AG08396 (cell line): ENCODE measurements around the gene GEMIN8.

Source experiments
- DNase-seq: peaks from one replicate; pipeline ENCODE4 v3.0.0; 2012; ENCODE audit warnings: low spot score, mixed read lengths

GEMIN8 gene

GRCh38 chrX:14029425-14030173, at the start of gene GEMIN8:
Gene GEMIN8 (minus strand): TSS chrX:14029892. CDS start chrX:14021478, 8,414 bp downstream.
- DNase-seq: peak; percentile 93

GRCh38 chrX:14076639-14077038, 46.9 kb upstream of the GEMIN8 start:
- DNase-seq: no peak

- no peak for DNase-seq
Measured at GRCh38 chrX:14073556-14073955, 43.9 kb upstream of the GEMIN8 start.

GRCh38 chrX:14073071-14073470, 43.4 kb upstream of the GEMIN8 start:
- no peak for DNase-seq

GRCh38 chrX:14065800-14066199, 36.1 kb upstream of the GEMIN8 start:
- DNase-seq: no peak

GRCh38 chrX:14064626-14065432, 35.1 kb upstream of the GEMIN8 start:
- DNase-seq: no peak

GRCh38 chrX:14062524-14062923, 32.8 kb upstream of the GEMIN8 start:
- DNase-seq: no peak

GRCh38 chrX:14056206-14056605, 26.5 kb upstream of the GEMIN8 start:
- no peak for DNase-seq

- no peak for DNase-seq
Measured at GRCh38 chrX:14051416-14051815, 21.7 kb upstream of the GEMIN8 start.

- no peak for DNase-seq
Measured at GRCh38 chrX:14050709-14051108, 21.0 kb upstream of the GEMIN8 start.

GRCh38 chrX:14043209-14043608, 13.5 kb upstream of the GEMIN8 start:
- no peak for DNase-seq

GRCh38 chrX:14039344-14039743, 9.7 kb upstream of the GEMIN8 start:
- DNase-seq: peak; percentile 39

- DNase-seq: no peak
Measured at GRCh38 chrX:14038375-14039085, 8.8 kb upstream of the GEMIN8 start.

GRCh38 chrX:14032406-14032805, 2.7 kb upstream of the GEMIN8 start:
- peak; percentile 50 for DNase-seq

- peak; percentile 58 for DNase-seq
Measured at GRCh38 chrX:14030174-14030530, 460 bp upstream of the GEMIN8 start.

- no peak for DNase-seq
Measured at GRCh38 chrX:14029039-14029424, 660 bp downstream of the GEMIN8 start.

- no peak for DNase-seq
Measured at GRCh38 chrX:14028473-14028872, 1.2 kb downstream of the GEMIN8 start.

- DNase-seq: peak; percentile 42
Measured at GRCh38 chrX:14027511-14028019, 2.1 kb downstream of the GEMIN8 start.

GRCh38 chrX:14027036-14027435, 2.7 kb downstream of the GEMIN8 start:
- no peak for DNase-seq

- DNase-seq: no peak
Measured at GRCh38 chrX:14026121-14026520, 3.6 kb downstream of the GEMIN8 start.

- no peak for DNase-seq
Measured at GRCh38 chrX:14022019-14022418, 7.7 kb downstream of the GEMIN8 start.

GRCh38 chrX:14017399-14017798, 12.3 kb downstream of the GEMIN8 start:
- no peak for DNase-seq

GRCh38 chrX:14015941-14016340, 13.8 kb downstream of the GEMIN8 start:
- DNase-seq: no peak
